AG04450 (cell line): ENCODE results near the gene KCTD1. TPM values are rescaled to one million over a fixed set of nuclear protein-coding genes. Genes with fewer than 3 reads are reported as not detected.
A peak's percentile ranks its signal among the peaks of the same experiment; 100 is the strongest.

ENCODE experiments used
- CTCF ChIA-PET: fragments of 300-600, 350-600 bp; formaldehyde crosslinking; extraction: SDS; loops from one replicate; lab custom pipeline; 2022; ENCODE audit warnings: antibody characterized with exemption, inconsistent platforms; lab: Charles Lee
- POLR2A ChIA-PET: fragments of 350-600 bp; formaldehyde crosslinking; extraction: SDS; loops from one replicate; lab custom pipeline; 2021; ENCODE audit warnings: antibody characterized with exemption, inconsistent platforms; lab: Yijun Ruan, JAX
- DNase-seq: peaks from one replicate; pipeline ENCODE4 v3.0.0-alpha.2; 2011; ENCODE audit warnings: low read depth, low spot score
- H3K27ac ChIP-seq: one replicate; pipeline ENCODE4 v1.5.1; 2012; ENCODE audit warnings: low read depth, low read length, control low read depth
- H3K27me3 ChIP-seq: one replicate; pipeline ENCODE4 v1.6.0; 2012; ENCODE audit warnings: low read length; ENCODE audit not compliant: control insufficient read depth, insufficient read depth
- H3K4me3 ChIP-seq: 2 replicates; pipeline ENCODE4 v1.5.1; 2011; ENCODE audit warnings: mild to moderate bottlenecking, low read depth, low read length, control low read depth
- H3K9me3 ChIP-seq: 2 replicates; pipeline ENCODE4 v1.5.1; 2012; ENCODE audit warnings: low read length; ENCODE audit not compliant: control insufficient read depth, insufficient read depth
- CTCF ChIP-seq: IDR thresholded peaks from 2 replicates; pipeline ENCODE4 v1.5.1; 2011; ENCODE audit warnings: low read depth, low read length, control low read depth, inconsistent platforms
- polyA plus RNA-seq: library from polyadenylated mRNA; depleted of rRNA; stranded (reverse); fragments of >200 nt; gene quantifications from 2 replicates; pipeline ENCODE4 v1.2.3, GENCODE V29; 2011

The KCTD1 gene
- polyA plus RNA-seq, 1 experiment: 5.0 TPM

- H3K4me3 ChIP-seq: no peak overlapping the region
- POLR2A ChIA-PET: no interaction called here
- H3K27me3 ChIP-seq: no peaks in the 10 kb centered on the region
- H3K9me3 ChIP-seq: no peaks in the 10 kb centered on the region
- no peak for DNase-seq
- no peak overlapping the region for H3K27ac ChIP-seq
- TF ChIP-seq CTCF: no peak
- CTCF ChIA-PET: no interaction called here
Observed at GRCh38 chr18:26432651-26433424, 115.5 kb downstream of the KCTD1 start.

GRCh38 chr18:26429535-26430226 lies 118.7 kb downstream of the KCTD1 start:
- no peak overlapping the region for H3K27ac ChIP-seq
- DNase-seq: peak; percentile 50
- no peaks in the 10 kb centered on the region for H3K27me3 ChIP-seq
- ChIA-PET POLR2A (no interaction called here), CTCF (no interaction called here)
- no peak for TF ChIP-seq CTCF
- H3K9me3 ChIP-seq: no peaks in the 10 kb centered on the region
- no peak overlapping the region for H3K4me3 ChIP-seq

GRCh38 chr18:26425148-26425531 lies 123.2 kb downstream of the KCTD1 start:
- no peaks in the 10 kb centered on the region for H3K9me3 ChIP-seq
- no peak overlapping the region for H3K4me3 ChIP-seq
- ChIA-PET CTCF (interaction anchor here (2.3 kb wide), 1 partner anchor 41 kb away, joined by 7 read pairs; no protein-coding TSS in a partner anchor), POLR2A (no interaction called here)
- peaks cover 6% of the 10 kb centered on the region for H3K27me3 ChIP-seq
- H3K27ac ChIP-seq: no peak overlapping the region
- TF ChIP-seq CTCF: no peak
- no peak for DNase-seq

GRCh38 chr18:26424428-26425147 lies 123.8 kb downstream of the KCTD1 start:
- ChIA-PET POLR2A (no interaction called here), CTCF (interaction anchor here (2.3 kb wide), 1 partner anchor 41 kb away, joined by 7 read pairs; no protein-coding TSS in a partner anchor)
- Histone ChIP-seq H3K4me3 (no peak overlapping the region), H3K27me3 (peaks cover 6% of the 10 kb centered on the region), H3K27ac (no peak overlapping the region), H3K9me3 (no peaks in the 10 kb centered on the region)
- no peak for DNase-seq
- TF ChIP-seq CTCF: no peak
